Endometrial microvascular endothelial cells (primary cell): ENCODE data around the gene LMNTD2. TPM values are rescaled to one million over a fixed set of nuclear protein-coding genes. Genes with fewer than 3 reads are reported as not detected.

Experiments used
- in situ Hi-C: cut with HindIII; loops from 2 replicates; pipeline ENCODE4 v1.10.0; 2017; ENCODE audit warnings: low sequenced_read_pairs, low pct_unique_long_range_greater_than_20kb; ENCODE audit errors: inconsistent ontology term
- total RNA-seq: library from RNA; depleted of rRNA; stranded (reverse); fragments of >200 nt; gene quantifications from one replicate; pipeline ENCODE4 v1.2.3, GENCODE V29; 2015; ENCODE audit errors: inconsistent ontology term

LMNTD2 gene
- total RNA-seq, 1 donor from 2014 or later = 0.65 TPM

GRCh38 chr11:556662-557256 lies 3.8 kb downstream of the LMNTD2 start:
- in situ Hi-C loops = no loop called here

- in situ Hi-C loops = no loop called here
Observed at GRCh38 chr11:555780-556661, 4.5 kb downstream of the LMNTD2 start.

- in situ Hi-C loops = no loop called here
Observed at GRCh38 chr11:555227-555779, 5.2 kb downstream of the LMNTD2 start.

GRCh38 chr11:554428-555226 lies 5.9 kb downstream of the LMNTD2 start:
- in situ Hi-C loops = no loop called here

DNA sequence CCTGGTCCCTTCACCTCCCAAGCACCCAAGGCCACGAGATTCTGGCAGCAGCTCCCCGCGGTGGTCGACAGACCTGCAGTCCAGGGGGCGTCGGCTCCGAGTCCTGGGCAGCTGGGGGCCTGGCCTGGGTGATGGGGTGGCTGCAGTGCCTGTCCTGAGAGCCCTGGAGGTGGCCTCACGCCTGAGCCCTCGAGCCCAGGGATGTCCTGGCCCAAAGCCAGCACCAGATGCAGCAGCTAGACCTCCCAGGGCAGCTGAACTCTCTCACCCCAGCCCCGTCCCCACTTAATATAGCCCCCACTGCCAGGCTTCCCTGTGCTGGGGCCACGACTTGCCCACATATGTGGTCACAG lies 6.6 kb downstream of the LMNTD2 start:
- in situ Hi-C loops = no loop called here

DNA sequence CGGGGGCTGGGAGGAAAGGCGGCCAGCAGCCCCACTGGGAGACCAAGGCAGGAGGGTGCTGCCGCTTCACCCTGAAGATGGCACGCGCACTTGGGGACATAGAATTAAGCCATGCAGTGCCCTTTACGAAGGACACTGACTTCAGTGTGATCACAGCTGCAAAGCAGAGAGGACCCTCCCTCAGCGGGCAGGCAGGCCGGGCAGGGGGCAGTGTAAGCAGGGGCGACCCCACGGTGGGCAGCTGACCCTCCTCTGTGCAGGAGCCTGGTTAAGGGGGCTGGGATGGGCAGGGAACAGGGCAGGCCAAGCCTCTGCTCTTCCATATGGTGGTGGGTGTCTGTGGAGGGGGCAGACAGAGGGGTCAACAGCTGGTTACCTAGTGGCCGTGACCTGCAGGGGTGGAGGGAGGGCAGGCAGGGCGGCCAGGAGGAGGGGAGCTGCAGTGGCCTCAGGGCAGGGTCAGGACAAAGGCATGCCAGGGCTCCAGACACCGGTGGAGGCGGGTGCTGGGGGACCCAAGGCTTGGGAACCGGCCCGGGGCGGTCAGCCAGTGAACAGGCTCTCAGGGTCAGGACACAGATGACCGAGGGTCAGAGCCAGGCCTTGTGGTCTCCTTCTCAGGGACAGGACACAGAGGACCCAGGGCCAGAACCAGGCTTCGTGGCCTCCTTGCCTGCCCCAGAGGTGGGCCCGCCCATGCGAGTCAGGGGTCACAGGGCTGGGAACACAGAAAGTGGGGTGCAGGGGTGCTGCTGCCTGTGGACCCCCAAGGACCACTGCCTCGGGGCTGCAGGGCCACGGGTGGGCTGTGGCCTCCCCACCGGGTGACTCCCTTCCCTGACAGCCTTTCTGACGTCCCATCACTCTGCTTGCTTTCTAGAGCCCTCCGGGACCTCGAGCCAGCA lies 7.2 kb downstream of the LMNTD2 start:
- in situ Hi-C loops = no loop called here

DNA sequence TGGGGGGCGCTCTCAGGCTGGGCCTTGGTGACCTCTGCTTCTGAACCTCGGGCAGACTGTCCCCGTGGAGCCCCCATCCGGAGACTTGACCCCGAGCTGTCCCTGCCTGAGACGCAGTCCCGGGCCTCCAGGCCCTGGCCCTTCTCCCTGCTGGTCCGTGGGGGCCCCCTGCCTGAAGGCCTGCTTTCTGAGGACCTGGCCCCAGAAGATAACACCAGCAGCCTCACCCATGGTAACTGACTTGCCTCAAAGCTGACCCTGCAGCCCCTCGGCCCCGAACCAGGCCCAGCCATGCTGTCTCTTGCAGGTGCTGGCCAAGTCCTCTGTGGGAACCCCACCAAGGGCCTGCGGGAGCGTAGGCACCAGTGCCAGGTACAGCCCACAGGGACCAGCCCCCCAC lies 8.9 kb downstream of the LMNTD2 start:
- in situ Hi-C loops = no loop called here

DNA sequence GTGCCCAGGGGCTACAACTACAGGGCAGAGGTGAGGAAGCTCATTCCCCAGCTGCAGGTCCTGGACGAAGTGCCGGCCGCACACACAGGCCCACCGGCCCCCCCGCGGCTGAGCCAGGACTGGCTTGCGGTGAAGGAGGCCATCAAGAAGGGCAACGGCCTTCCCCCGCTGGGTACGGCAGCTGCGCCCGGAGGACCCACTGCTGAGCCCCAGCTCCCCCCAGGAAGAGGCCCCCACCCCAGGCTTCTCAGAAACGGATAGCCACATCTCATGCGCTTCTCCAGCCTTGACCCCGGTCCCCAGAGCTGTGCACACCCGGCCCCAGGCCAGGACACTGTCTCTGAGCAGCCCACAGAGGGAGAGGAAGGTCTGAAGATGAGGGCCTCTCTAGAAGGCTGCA lies 9.4 kb downstream of the LMNTD2 start:
- in situ Hi-C loops = no loop called here

GRCh38 chr11:550746-551085 lies 9.8 kb downstream of the LMNTD2 start:
- in situ Hi-C loops = no loop called here

- in situ Hi-C loops = no loop called here
Observed at GRCh38 chr11:550021-550745, 10.4 kb downstream of the LMNTD2 start.

- in situ Hi-C loops = no loop called here
Observed at GRCh38 chr11:548700-549603, 11.6 kb downstream of the LMNTD2 start.

GRCh38 chr11:545171-545570 lies 15.4 kb downstream of the LMNTD2 start:
- in situ Hi-C loops = no loop called here

- in situ Hi-C loops = no loop called here
Observed at GRCh38 chr11:544817-545166, 15.7 kb downstream of the LMNTD2 start.

GRCh38 chr11:541433-541885 lies 19.1 kb downstream of the LMNTD2 start:
- in situ Hi-C loops = no loop called here

DNA sequence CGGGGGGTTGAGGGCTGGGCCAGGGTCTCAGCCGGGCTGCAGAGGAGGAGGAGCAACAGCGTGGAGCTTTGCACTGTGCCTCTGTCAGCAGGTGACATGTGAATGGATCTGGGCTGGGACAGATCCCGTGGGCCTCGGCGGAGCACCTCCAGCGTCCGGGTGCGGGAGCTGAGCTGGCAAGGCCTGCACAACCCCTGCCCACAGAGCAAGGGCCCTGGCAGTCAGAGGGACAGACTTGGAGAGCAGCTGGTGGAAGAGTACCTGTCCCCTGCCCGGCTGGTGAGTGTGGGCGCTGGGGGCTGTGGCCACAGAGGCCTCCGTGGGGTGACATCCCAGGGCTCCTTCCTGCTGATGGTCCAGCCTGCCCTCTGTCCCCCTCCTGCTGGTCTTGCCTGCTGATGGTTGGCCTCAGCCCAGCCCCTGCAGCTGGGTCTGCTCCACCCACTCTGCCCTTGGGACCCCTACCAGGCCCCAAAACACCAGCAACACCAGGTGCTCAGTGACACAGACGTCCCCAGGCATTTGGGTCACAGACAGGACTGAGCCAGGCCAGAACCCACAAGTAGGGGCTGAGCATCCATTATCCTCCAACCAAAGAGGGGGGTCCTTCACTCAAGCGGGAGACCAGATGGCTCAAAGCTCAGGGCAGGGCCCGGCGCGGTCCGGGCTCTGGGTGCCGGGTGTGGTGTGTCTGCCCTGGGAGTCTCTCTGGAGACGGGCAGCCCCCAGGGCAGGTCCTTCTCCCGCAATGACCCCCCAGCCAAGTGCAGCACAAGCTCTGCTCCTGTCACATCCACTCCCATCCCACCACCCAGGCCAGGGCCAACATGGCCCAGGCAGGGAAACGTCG lies 19.7 kb downstream of the LMNTD2 start:
- in situ Hi-C loops = no loop called here

GRCh38 chr11:539971-540481 lies 20.5 kb downstream of the LMNTD2 start:
- in situ Hi-C loops = no loop called here
